ENCODE results near the gene RCAN3.

RCAN3 gene

DNA sequence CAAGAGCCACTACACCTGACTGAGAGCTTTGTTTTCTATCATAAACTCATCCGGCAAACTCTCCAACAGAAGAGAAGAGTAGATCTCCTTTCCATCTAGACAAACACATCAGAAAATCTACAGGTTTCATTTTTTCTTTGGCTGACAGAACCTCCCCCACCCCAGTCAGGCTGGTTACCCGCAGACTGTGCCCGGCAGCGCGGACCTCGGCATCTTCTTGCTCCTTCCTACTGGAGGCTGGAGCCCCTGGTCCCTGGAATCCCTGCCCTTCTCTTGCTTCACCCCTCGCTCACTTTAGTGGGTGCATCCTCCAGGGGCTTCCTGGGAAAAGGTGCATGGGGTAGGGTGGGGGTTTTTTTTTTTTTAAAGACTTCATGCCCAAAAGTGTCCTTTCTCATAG is 76.2 kb downstream of the RCAN3 start:
- DNase-seq (ENCODE audit: low read depth, low spot score) = no peak

GRCh38 chr1:24580756-24581155 is 78.1 kb downstream of the RCAN3 start:
- no peak for DNase-seq (ENCODE audit: low read depth, low spot score)

DNA sequence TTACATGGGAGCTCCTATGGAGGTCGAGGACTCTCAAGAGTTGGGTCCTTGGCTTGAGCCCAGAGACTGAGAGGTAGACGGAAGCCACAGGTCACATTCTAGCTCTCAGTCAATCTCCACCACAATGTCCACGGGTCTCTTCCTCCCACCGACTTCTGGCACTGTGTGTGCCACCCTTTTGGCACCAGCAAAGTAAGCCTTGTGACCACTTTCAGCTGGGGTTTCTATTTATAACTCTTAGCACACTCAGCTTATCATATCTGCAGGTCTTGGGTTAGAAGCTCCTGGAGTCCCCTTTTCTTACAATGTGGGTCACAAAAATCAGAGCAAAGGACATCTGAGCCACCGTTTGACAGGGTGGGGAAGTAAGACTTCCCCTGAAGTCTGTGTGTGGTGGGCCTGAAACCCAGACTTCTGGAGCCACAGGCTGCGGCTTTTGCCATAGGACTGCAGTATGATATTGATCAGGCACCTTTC is 81.6 kb downstream of the RCAN3 start:
- no peak for DNase-seq (ENCODE audit: low read depth, low spot score)

DNA sequence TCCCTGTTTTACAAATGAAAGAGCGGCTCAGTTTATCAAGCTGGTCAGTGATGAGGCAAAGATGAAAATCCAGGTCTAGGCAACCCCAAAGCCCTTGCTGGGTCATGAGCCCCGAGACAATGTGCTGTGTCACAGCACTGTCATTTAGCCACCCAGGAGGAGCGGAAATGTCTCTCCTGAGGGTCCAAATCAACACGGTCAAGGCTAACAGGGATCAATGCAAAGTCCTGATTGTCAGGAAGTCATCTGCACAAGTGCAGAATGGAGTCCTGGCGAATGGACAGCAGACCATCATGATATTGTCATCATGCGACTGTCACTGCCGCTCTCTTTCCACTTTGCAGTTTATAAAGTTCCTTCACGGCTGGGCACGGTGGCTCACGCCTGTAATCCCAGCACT is 83.5 kb downstream of the RCAN3 start:
- no peak for DNase-seq (ENCODE audit: low read depth, low spot score)

GRCh38 chr1:24586970-24587820 is 84.6 kb downstream of the RCAN3 start:
- DNase-seq (ENCODE audit: low read depth, low spot score) = no peak

DNA sequence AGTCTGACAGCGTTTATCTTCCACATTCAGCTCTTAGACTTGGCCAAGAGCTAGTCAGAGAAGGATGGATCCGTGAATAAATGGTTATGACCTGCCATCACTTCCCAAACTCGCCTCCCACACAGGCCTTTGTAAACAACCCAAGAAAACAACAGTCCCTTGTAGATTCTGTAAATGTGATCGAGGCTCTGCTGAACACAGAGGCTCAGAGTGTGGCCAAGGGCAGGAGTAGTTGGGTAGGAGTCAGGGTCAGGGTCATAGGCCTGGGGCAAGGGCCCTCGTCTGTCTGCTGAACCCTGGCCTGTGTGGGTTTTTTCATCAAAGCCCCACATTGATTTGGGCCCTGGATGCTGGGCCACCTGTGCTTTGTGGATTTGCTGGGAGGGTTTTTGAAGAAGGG is 85.9 kb downstream of the RCAN3 start:
- no peak for DNase-seq (ENCODE audit: low read depth, low spot score)

DNA sequence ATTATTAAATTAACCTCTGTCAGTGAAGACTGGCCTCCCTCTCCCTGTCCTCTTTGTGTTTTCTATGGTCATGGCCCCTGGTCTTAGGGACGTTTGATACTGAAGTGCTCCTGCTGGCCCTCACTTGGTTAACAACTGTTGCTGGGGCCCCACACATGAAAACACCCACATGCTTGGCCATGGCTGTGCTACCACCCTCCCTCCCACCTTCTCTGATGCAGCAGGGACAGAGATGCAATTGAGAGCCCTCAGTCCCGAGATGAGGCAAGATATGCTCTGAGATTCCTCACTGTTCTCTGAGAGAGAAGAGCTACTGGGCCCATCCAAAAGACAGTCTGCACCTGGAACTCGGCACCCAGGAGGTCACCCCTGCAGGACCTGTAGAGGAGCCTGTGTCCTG is 86.6 kb downstream of the RCAN3 start:
- DNase-seq (ENCODE audit: low read depth, low spot score) = no peak
